Measurements from ENCODE around the gene ELMO1.

GRCh38 chr7:37069336-37069735 lies 379.3 kb downstream of the ELMO1 start:
- no peak for TF ChIP-seq CTCF (IDR thresholded peaks at IDR 0.05; ENCODE audit: borderline replicate concordance, extremely low read depth, low read length, poor library complexity, severe bottlenecking)
- TF ChIP-seq EZH2 (IDR thresholded peaks at IDR 0.05; ENCODE audit: borderline replicate concordance, low read depth, low read length, severe bottlenecking) = no peak

Measured in DND-41 (cell line).